DOHH2 (cell line): Measurements from ENCODE around the gene DOK6.

Experiments used
- H3F3A ChIP-seq: fragments of 200-600 bp; sonication (generic), shearing (Covaris generic); 2 replicates; pipeline ENCODE4 v1.6.0; 2016; ENCODE audit warnings: antibody characterized with exemption, mild to moderate bottlenecking; ENCODE audit not compliant: control insufficient read depth, insufficient read depth
- H3K27ac ChIP-seq: fragments of 200-600 bp; sonication (generic); 2 replicates; pipeline ENCODE4 v1.5.1; 2014; ENCODE audit warnings: low read depth, mild to moderate bottlenecking, low read length, moderate library complexity
- H3K27me3 ChIP-seq: fragments of 200-600 bp; sonication (generic); 2 replicates; pipeline ENCODE4 v1.6.1; 2014; ENCODE audit warnings: mild to moderate bottlenecking, low read length, mixed read lengths; ENCODE audit not compliant: control insufficient read depth
- H3K36me3 ChIP-seq: fragments of 200-600 bp; sonication (generic); 2 replicates; pipeline ENCODE4 v1.6.1; 2014; ENCODE audit warnings: mild to moderate bottlenecking, low read length, moderate library complexity, mixed read lengths; ENCODE audit not compliant: control insufficient read depth
- H3K4me1 ChIP-seq: fragments of 200-600 bp; sonication (generic); 2 replicates; pipeline ENCODE4 v1.6.1; 2014; ENCODE audit warnings: mild to moderate bottlenecking, low read length, mixed read lengths; ENCODE audit not compliant: control insufficient read depth
- H3K4me2 ChIP-seq: fragments of 200-600 bp; sonication (generic); 2 replicates; pipeline ENCODE4 v1.6.0; 2014; ENCODE audit warnings: mild to moderate bottlenecking, low read length, moderate library complexity
- H3K4me3 ChIP-seq: fragments of 200-600 bp; sonication (generic); 2 replicates; pipeline ENCODE4 v1.5.1; 2014; ENCODE audit warnings: mild to moderate bottlenecking, low read length, mixed read lengths
- H3K79me2 ChIP-seq: fragments of 200-600 bp; sonication (generic); 2 replicates; pipeline ENCODE4 v1.6.1; 2014; ENCODE audit warnings: mild to moderate bottlenecking, low read length, mixed read lengths; ENCODE audit not compliant: control insufficient read depth
- H3K9me2 ChIP-seq: fragments of 200-600 bp; sonication (generic); replicated peaks from 2 replicates; pipeline ENCODE4 v1.6.1; 2014; ENCODE audit warnings: mild to moderate bottlenecking, low read length, mixed read lengths; ENCODE audit not compliant: control insufficient read depth
- H3K9me3 ChIP-seq: fragments of 200-600 bp; sonication (generic); 2 replicates; pipeline ENCODE4 v1.6.1; 2014; ENCODE audit warnings: antibody characterized with exemption, low read length, mixed read lengths; ENCODE audit not compliant: control insufficient read depth, insufficient read depth
- H4K20me1 ChIP-seq: fragments of 200-600 bp; sonication (generic); 2 replicates; pipeline ENCODE4 v1.6.0; 2014; ENCODE audit warnings: low read depth, mild to moderate bottlenecking, antibody characterized with exemption, low read length, moderate library complexity; ENCODE audit not compliant: control insufficient read depth, insufficient read depth
- EZH2phosphoT487 ChIP-seq: fragments of 200-600 bp; sonication (generic); IDR thresholded peaks from 2 replicates; pipeline ENCODE4 v1.6.1; 2017; ENCODE audit warnings: borderline replicate concordance, mild to moderate bottlenecking, antibody characterized with exemption, low read length, moderate library complexity, mixed read lengths
- TF ChIP-seq, protein P1 (sequence below): fragments of 200-600 bp; sonication (generic); IDR thresholded peaks from one replicate; pipeline ENCODE4 v1.5.1; 2014; ENCODE audit warnings: antibody characterized with exemption, mild to moderate bottlenecking, low read depth, low read length; ENCODE audit not compliant: poor library complexity, severe bottlenecking

Gene DOK6

DNA sequence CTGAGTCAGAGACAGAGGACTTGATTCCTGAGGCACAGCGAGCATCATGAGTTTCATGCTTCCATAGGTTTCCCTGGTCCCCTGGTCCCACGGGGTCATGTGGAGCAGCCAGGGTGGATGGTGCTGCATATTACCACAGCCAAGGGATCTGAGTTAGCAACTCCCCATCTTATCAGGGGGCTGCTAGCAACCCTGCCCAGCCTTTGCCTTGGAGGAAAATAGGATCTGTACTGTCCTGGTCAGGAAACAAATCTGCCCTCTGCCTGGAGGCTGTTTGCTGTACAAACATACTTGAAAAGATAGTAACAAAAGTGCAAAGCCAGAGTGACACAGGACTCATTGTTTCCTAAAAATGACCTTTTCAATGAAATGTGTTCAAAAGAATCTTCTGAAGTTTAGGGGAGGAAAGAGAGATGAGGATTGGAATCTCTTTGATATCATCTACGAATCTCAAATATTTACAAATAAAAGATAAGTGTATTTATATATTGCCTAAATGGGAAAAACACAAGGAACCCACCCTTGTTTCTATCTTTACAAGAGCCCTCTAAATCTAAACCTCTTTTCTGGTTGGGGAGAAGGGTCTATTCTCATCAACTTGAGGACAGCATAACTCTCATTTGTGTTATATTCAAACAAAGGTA is 352.2 kb downstream of the DOK6 start:
- H3K9me2 ChIP-seq = no peaks in the 10 kb centered on the region
- no peaks in the 10 kb centered on the region for H3K9me3 ChIP-seq
- no peak overlapping the region for H3K4me2 ChIP-seq
- no peak overlapping the region for H3K27ac ChIP-seq
- no peaks in the 10 kb centered on the region for H3F3A ChIP-seq
- H3K79me2 ChIP-seq = no peaks in the 10 kb centered on the region
- H4K20me1 ChIP-seq = no peaks in the 10 kb centered on the region
- no peaks in the 10 kb centered on the region for H3K36me3 ChIP-seq
- no peak for TF ChIP-seq EZH2phosphoT487
- TF ChIP-seq, protein P1, sequence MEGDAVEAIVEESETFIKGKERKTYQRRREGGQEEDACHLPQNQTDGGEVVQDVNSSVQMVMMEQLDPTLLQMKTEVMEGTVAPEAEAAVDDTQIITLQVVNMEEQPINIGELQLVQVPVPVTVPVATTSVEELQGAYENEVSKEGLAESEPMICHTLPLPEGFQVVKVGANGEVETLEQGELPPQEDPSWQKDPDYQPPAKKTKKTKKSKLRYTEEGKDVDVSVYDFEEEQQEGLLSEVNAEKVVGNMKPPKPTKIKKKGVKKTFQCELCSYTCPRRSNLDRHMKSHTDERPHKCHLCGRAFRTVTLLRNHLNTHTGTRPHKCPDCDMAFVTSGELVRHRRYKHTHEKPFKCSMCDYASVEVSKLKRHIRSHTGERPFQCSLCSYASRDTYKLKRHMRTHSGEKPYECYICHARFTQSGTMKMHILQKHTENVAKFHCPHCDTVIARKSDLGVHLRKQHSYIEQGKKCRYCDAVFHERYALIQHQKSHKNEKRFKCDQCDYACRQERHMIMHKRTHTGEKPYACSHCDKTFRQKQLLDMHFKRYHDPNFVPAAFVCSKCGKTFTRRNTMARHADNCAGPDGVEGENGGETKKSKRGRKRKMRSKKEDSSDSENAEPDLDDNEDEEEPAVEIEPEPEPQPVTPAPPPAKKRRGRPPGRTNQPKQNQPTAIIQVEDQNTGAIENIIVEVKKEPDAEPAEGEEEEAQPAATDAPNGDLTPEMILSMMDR = no peak
- no peaks in the 10 kb centered on the region for H3K4me1 ChIP-seq
- H3K4me3 ChIP-seq = no peak overlapping the region
- no peaks in the 10 kb centered on the region for H3K27me3 ChIP-seq

DNA sequence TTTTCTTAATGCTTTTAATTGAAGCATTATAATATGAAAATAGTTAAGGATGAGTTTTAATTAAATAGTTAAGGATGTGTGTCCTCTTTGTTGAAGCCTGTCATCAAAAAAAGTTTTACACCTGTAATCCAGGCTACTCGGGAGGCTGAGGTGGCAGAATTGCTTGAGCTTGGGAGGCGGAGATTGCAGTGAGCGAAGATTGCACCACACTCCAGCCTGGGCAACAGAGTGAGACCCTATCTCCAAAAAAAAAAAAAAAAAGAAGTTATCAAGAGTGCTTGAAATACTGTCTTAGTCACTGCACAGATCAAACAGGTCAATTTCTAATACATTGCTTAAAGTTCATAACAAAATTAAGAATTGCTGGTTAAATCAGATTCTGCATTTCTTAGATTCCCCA is 353.4 kb downstream of the DOK6 start:
- no peaks in the 10 kb centered on the region for H3K4me1 ChIP-seq
- H3K4me2 ChIP-seq = no peak overlapping the region
- H3F3A ChIP-seq = no peaks in the 10 kb centered on the region
- no peaks in the 10 kb centered on the region for H3K9me2 ChIP-seq
- H4K20me1 ChIP-seq = no peaks in the 10 kb centered on the region
- no peaks in the 10 kb centered on the region for H3K9me3 ChIP-seq
- no peaks in the 10 kb centered on the region for H3K36me3 ChIP-seq
- no peak overlapping the region for H3K4me3 ChIP-seq
- H3K79me2 ChIP-seq = no peaks in the 10 kb centered on the region
- H3K27me3 ChIP-seq = no peaks in the 10 kb centered on the region
- no peak for TF ChIP-seq EZH2phosphoT487
- TF ChIP-seq, protein P1 = no peak
- no peak overlapping the region for H3K27ac ChIP-seq

DNA sequence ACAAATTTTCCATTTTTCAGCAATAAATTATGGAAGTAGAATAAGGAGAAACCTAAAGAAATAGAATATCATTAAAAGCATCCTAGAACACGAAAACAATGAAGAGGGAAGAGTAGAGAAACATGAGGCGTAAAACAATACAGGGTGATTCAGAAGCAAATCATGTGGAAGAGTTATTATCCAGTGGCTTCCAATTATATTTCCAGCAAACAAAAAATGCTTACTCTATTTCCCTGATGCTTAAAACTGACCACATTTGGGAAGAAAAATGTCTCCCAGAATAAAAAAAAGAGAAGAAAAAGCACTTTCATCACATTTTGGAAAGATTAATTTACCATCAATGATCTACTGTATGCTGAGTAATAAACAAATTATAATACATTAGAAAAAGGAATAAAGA is 354.4 kb downstream of the DOK6 start:
- Histone ChIP-seq H3K4me1 (no peaks in the 10 kb centered on the region), H4K20me1 (no peaks in the 10 kb centered on the region), H3K4me3 (no peak overlapping the region), H3K9me2 (no peaks in the 10 kb centered on the region), H3F3A (no peaks in the 10 kb centered on the region), H3K4me2 (no peak overlapping the region), H3K27ac (no peak overlapping the region), H3K9me3 (no peaks in the 10 kb centered on the region), H3K79me2 (no peaks in the 10 kb centered on the region), H3K27me3 (no peaks in the 10 kb centered on the region), H3K36me3 (no peaks in the 10 kb centered on the region)
- no peak for TF ChIP-seq EZH2phosphoT487
- TF ChIP-seq, protein P1 = no peak
